Mesendoderm (in vitro differentiated cells): ENCODE data around the gene OBSL1.
A peak's percentile ranks its signal among the peaks of the same experiment; 100 is the strongest.

ENCODE experiments used
- DNase-seq: peaks from one replicate; pipeline ENCODE4 v3.0.0; 2013
- H2AK5ac ChIP-seq: 2 replicates; pipeline ENCODE4 v1.6.1; 2013; ENCODE audit warnings: low read length, inconsistent platforms
- H2BK120ac ChIP-seq: 2 replicates; pipeline ENCODE4 v1.6.1; 2013; ENCODE audit warnings: low read depth, mild to moderate bottlenecking, low read length, moderate library complexity, mixed read lengths
- H2BK15ac ChIP-seq: replicated peaks from 2 replicates; pipeline ENCODE4 v1.6.1; 2013; ENCODE audit warnings: low read depth, mild to moderate bottlenecking, moderate library complexity
- H2BK5ac ChIP-seq: 2 replicates; pipeline ENCODE4 v1.6.1; 2013; ENCODE audit warnings: low read length, inconsistent platforms
- H3K18ac ChIP-seq: 2 replicates; pipeline ENCODE4 v1.6.1; 2013; ENCODE audit warnings: mild to moderate bottlenecking, low read length, mixed read lengths
- H3K23ac ChIP-seq: one replicate; pipeline ENCODE4 v1.6.1; 2013; ENCODE audit warnings: low read length
- H3K27ac ChIP-seq: 2 replicates; pipeline ENCODE4 v1.5.1; 2013; ENCODE audit warnings: low read depth, mild to moderate bottlenecking, inconsistent platforms, low read length, moderate library complexity
- H3K27me3 ChIP-seq: 2 replicates; pipeline ENCODE4 v1.6.1; 2013; ENCODE audit warnings: low read length, control low read depth, mild to moderate bottlenecking, inconsistent platforms; ENCODE audit not compliant: insufficient read depth, poor library complexity
- H3K36me3 ChIP-seq: 2 replicates; pipeline ENCODE4 v1.6.1; 2013; ENCODE audit warnings: low read length, inconsistent platforms; ENCODE audit not compliant: control insufficient read depth, insufficient read depth
- H3K4ac ChIP-seq: one replicate; pipeline ENCODE4 v1.6.1; 2013; ENCODE audit warnings: low read depth, mild to moderate bottlenecking, low read length, moderate library complexity
- H3K4me1 ChIP-seq: 2 replicates; pipeline ENCODE4 v1.6.1; 2013; ENCODE audit warnings: low read depth, low read length, inconsistent platforms; ENCODE audit not compliant: control insufficient read depth
- H3K4me2 ChIP-seq: 2 replicates; pipeline ENCODE4 v1.6.1; 2013; ENCODE audit warnings: low read length
- H3K4me3 ChIP-seq: 2 replicates; pipeline ENCODE4 v1.5.1; 2013; ENCODE audit warnings: mild to moderate bottlenecking, low read length
- H3K56ac ChIP-seq: one replicate; pipeline ENCODE4 v1.6.1; 2013; ENCODE audit warnings: low read length
- H3K79me1 ChIP-seq: 2 replicates; pipeline ENCODE4 v1.6.1; 2013; ENCODE audit warnings: low read length, inconsistent platforms
- H3K79me2 ChIP-seq: 2 replicates; pipeline ENCODE4 v1.6.1; 2013; ENCODE audit warnings: mild to moderate bottlenecking, low read length; ENCODE audit not compliant: control insufficient read depth, insufficient read depth
- H3K9ac ChIP-seq: 2 replicates; pipeline ENCODE4 v1.6.1; 2013; ENCODE audit warnings: low read length, inconsistent platforms
- H4K5ac ChIP-seq: one replicate; pipeline ENCODE4 v1.6.1; 2013; ENCODE audit warnings: low read length
- H4K8ac ChIP-seq: one replicate; pipeline ENCODE4 v1.6.1; 2013; ENCODE audit warnings: low read depth, mild to moderate bottlenecking, control low read depth, low read length, moderate library complexity
- WGBS: extraction: QIAGEN DNeasy Blood & Tissue Kit; methylation state at CpG from one replicate; pipeline ENCODE4 v1.1.7; 2013; ENCODE audit warnings: low lambda C conversion rate, missing lambda C conversion rate; ENCODE audit not compliant: insufficient coverage; ENCODE audit errors: extremely low coverage; 5-methylcytosine and 5-hydroxymethylcytosine counted together

OBSL1 gene

DNA sequence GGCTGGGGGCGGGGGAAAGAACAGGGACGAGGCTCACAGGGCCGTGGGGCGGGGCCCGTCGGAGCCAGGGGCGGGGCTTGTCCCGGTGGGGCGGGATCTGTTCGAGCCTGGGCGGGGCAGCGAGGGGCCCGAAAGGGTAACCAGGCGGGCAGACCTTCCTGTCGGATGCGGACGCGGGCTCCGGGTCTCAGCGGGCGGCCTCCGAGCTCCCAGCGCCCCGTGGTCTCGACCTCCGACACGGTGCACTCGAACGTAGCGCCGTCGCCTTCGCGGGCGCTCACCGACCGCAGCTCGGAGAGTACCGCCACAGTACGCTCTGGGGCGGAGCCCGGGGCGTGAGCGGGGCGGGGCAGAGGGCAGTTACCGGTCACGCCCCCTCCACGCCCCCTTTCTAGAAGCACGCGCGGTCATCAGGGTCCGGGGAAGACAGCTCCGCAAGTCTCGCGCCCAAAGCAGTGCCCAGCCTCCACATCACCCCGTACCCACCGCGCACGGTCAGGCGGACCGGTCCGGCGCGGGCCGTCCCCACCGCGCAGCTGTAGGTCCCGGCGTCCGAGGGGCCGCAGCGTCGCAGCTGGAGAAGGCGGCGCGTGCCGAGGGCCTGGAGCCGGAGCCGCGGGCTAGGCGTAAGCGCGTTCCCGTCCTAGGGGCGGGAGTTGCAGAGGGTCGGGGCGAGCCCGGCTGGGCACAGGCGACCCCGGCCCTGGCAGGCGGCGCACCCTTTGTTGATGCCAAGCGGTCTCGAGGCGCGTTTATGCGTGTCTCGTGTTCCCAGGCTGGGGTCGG is 18.8 kb downstream of the OBSL1 start:
- Histone ChIP-seq H3K4me3 (peak overlapping the region; percentile 62), H3K27ac (no peak overlapping the region), H4K8ac (no peak overlapping the region), H3K9ac (peak overlapping the region; percentile 77), H2BK120ac (no peak overlapping the region), H3K36me3 (no peaks in the 10 kb centered on the region), H2AK5ac (no peak overlapping the region), H2BK15ac (no peak overlapping the region), H3K79me2 (no peaks in the 10 kb centered on the region), H3K4me2 (peak overlapping the region; percentile 94), H3K27me3 (no peaks in the 10 kb centered on the region), H3K4ac (no peak overlapping the region), H3K56ac (peak overlapping the region; percentile 95), H3K4me1 (peaks cover 3% of the 10 kb centered on the region), H3K79me1 (no peaks in the 10 kb centered on the region), H4K5ac (no peak overlapping the region), H2BK5ac (no peak overlapping the region), H3K23ac (no peak overlapping the region), H3K18ac (no peak overlapping the region)
- no CpG with 5 or more reads among the region's 99 CpGs for WGBS
- peak; percentile 92 for DNase-seq

DNA sequence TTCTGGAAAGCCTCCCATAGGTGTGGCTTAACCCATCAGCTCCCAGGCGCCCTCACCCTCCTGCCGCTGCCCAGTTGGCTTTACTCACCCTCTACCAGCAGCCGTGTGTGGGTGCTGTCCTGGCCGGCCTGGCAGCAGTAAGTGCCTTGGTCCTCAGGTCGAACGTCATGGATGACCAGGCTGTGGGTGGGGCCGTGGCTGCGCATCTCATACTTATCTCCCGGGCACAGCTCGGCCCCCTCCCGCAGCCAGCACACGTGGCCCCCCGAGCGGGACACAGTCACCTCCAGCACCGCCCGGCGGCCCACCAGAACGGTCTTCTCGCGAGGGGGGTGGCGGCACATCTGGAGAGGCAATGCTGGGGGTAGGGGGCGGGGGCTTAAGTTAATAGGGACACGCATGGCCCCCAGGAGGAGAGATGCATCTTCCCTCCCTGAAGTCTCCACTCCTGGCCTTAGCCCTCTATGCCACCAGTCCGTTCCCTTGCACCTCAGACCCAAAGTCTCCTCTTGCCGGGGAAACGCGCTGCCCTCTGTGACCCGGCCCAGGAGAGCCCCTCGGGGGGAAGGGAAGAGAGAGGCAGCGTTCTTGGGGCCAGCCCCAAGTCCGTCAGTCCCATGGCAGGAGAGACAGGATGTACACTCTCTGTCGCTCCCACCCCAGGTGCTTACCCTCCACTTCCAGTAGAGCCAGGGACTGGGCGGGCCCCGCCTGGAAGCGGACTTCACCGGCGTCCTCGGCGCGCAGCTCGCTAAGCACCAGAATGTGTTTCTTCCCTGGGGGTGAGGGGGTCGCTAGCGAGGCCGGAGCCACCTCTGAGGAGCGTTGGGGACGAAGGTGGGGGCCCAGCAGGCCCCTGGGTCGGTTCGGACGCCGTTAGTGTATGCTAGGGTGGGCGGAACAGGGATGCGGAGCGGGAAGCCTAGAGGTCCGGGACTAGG is 19.6 kb downstream of the OBSL1 start:
- peak; percentile 59 for DNase-seq
- no peak overlapping the region for H4K8ac ChIP-seq
- H3K18ac ChIP-seq = peak overlapping the region; percentile 41

DNA sequence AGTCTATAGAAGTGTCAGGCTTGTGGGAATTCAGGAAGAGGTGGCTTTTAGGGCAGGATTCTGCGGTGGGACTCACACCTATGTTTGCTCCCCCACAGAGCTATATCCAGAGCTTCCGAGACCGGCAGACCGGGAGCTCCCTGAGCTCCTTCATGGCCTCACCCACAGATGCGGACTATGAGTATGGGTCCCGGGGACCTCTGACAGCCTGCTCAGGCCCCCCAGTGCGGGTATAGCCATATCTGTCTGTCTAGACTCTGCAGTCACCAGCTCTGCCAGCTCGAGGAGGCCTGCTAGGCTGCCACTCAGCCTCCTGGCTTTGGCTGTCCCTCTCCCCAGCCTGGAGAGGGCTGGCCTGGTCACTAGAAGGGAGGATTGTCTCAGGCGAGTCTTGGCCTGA is 21.7 kb downstream of the OBSL1 start:
- Histone ChIP-seq H2BK5ac (no peak overlapping the region), H3K36me3 (no peaks in the 10 kb centered on the region), H4K8ac (no peak overlapping the region), H4K5ac (no peak overlapping the region), H3K4me1 (peaks cover 3% of the 10 kb centered on the region), H3K79me2 (no peaks in the 10 kb centered on the region), H3K27me3 (no peaks in the 10 kb centered on the region), H3K4me2 (no peak overlapping the region), H3K56ac (no peak overlapping the region), H3K9ac (no peak overlapping the region), H2BK15ac (no peak overlapping the region), H3K79me1 (no peaks in the 10 kb centered on the region), H3K18ac (no peak overlapping the region), H3K27ac (no peak overlapping the region), H2BK120ac (no peak overlapping the region), H3K4me3 (no peak overlapping the region), H3K23ac (no peak overlapping the region), H2AK5ac (no peak overlapping the region), H3K4ac (no peak overlapping the region)
- no peak for DNase-seq
- WGBS = no CpG with 5 or more reads among the region's 9 CpGs

More for the DNA sequence above, 19.6 kb downstream of the OBSL1 start:
- peak overlapping the region; percentile 82 for H3K4me2 ChIP-seq
- WGBS = no CpG with 5 or more reads among the region's 54 CpGs
- peak overlapping the region; percentile 46 for H3K4me3 ChIP-seq
- H2BK5ac ChIP-seq = no peak overlapping the region
- peak overlapping the region; percentile 64 for H3K9ac ChIP-seq
- H3K36me3 ChIP-seq = no peaks in the 10 kb centered on the region
- H4K5ac ChIP-seq = no peak overlapping the region
- H3K79me2 ChIP-seq = no peaks in the 10 kb centered on the region
- H2BK15ac ChIP-seq = no peak overlapping the region
- no peak overlapping the region for H2BK120ac ChIP-seq
- peaks cover 3% of the 10 kb centered on the region for H3K4me1 ChIP-seq
- peak overlapping the region; percentile 84 for H3K56ac ChIP-seq
- H3K4ac ChIP-seq = no peak overlapping the region
- no peak overlapping the region for H3K23ac ChIP-seq
- H2AK5ac ChIP-seq = no peak overlapping the region
- H3K79me1 ChIP-seq = no peaks in the 10 kb centered on the region
- H3K27me3 ChIP-seq = no peaks in the 10 kb centered on the region
- H3K27ac ChIP-seq = no peak overlapping the region

DNA sequence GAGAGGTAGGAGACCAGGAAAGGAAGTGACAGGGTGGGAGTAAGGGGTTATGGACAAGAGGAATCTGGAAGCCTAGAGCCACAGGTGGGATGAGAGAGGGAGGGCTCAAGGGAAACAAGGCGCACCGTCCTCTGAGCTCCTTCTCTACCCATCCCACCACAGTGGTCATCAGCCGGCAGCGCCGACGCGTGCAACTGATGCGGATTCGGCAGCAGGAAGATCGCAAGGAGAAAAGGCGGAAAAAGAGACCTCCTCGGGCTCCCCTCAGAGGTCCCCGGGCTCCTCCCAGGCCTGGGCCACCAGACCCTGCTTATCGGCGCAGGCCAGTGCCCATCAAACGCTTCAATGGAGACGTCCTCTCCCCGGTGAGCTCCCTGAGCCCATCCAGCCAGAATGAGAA is 22.3 kb downstream of the OBSL1 start:
- Histone ChIP-seq H3K27me3 (no peaks in the 10 kb centered on the region), H3K79me2 (no peaks in the 10 kb centered on the region), H2BK15ac (no peak overlapping the region), H3K56ac (no peak overlapping the region), H3K4me2 (no peak overlapping the region), H3K4me1 (peaks cover 3% of the 10 kb centered on the region), H2BK5ac (no peak overlapping the region), H3K4ac (no peak overlapping the region), H3K18ac (no peak overlapping the region), H3K79me1 (no peaks in the 10 kb centered on the region), H3K23ac (no peak overlapping the region), H2AK5ac (no peak overlapping the region), H4K5ac (no peak overlapping the region), H3K27ac (no peak overlapping the region), H3K36me3 (no peaks in the 10 kb centered on the region), H3K9ac (no peak overlapping the region), H3K4me3 (no peak overlapping the region), H4K8ac (no peak overlapping the region), H2BK120ac (no peak overlapping the region)
- WGBS = no CpG with 5 or more reads among the region's 18 CpGs
- no peak for DNase-seq

DNA sequence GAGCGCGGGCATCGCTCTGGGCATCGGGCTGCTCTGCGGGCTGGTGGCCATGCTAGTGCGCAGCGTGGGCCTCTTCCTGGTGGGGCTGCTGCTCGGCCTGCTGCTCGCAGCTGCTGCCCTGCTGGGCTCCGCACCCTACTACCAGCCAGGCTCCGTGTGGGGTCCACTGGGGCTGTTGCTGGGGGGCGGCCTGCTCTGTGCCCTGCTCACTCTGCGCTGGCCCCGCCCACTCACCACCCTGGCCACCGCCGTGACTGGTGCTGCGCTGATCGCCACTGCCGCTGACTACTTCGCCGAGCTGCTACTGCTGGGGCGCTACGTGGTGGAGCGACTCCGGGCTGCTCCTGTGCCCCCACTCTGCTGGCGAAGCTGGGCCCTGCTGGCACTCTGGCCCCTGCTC is 23.7 kb downstream of the OBSL1 start:
- WGBS = no CpG with 5 or more reads among the region's 26 CpGs
- no peak overlapping the region for H3K23ac ChIP-seq
- DNase-seq = no peak

More for the DNA sequence above, 23.7 kb downstream of the OBSL1 start:
- Histone ChIP-seq H3K36me3 (no peaks in the 10 kb centered on the region), H3K9ac (no peak overlapping the region), H2BK15ac (no peak overlapping the region), H4K8ac (no peak overlapping the region), H3K27ac (no peak overlapping the region), H3K79me1 (peaks cover under 1% of the 10 kb centered on the region), H3K4me2 (no peak overlapping the region), H3K56ac (no peak overlapping the region), H3K4me3 (no peak overlapping the region), H2BK5ac (no peak overlapping the region), H3K4me1 (peaks cover 2% of the 10 kb centered on the region), H4K5ac (no peak overlapping the region), H3K18ac (no peak overlapping the region), H3K79me2 (no peaks in the 10 kb centered on the region), H3K27me3 (no peaks in the 10 kb centered on the region), H2BK120ac (no peak overlapping the region), H3K4ac (no peak overlapping the region), H2AK5ac (no peak overlapping the region)
